Measurements from ENCODE around the gene GPATCH4.

Gene GPATCH4

GRCh38 chr1:156547982-156548381, 53.3 kb downstream of the GPATCH4 start:
- DNase-seq (ENCODE audit: low read depth in 3 of 3) = no peak

GRCh38 chr1:156547434-156547833, 53.8 kb downstream of the GPATCH4 start:
- DNase-seq (ENCODE audit: low read depth in 3 of 3) = no peak

GRCh38 chr1:156546267-156546666, 55.0 kb downstream of the GPATCH4 start:
- DNase-seq (ENCODE audit: low read depth in 3 of 3) = no peak

GRCh38 chr1:156544592-156545102, 56.6 kb downstream of the GPATCH4 start:
- DNase-seq (ENCODE audit: low read depth in 3 of 3) = no peak
